HepG2 (cell line): ENCODE data around the gene FAM174B. TPM values are rescaled to one million over a fixed set of nuclear protein-coding genes. Genes with fewer than 3 reads are reported as not detected.

Experiments
- ATAC-seq: fragments of 200-7000 bp; cut with Tn5 transposase; 3 replicates; pipeline ENCODE4 v1.9.1; 2020; ENCODE audit warnings: mild to moderate bottlenecking, moderate library complexity
- BruUV-seq: library from RNA; stranded (reverse); fragments of 400-500 nt; replicated peaks from 2 replicates; lab custom pipeline; 2021; lab: Mats Ljungman, UMichigan
- CTCF ChIA-PET: fragments of 300-600 bp; formaldehyde crosslinking; extraction: SDS; loops from one replicate; lab custom pipeline; 2021; ENCODE audit warnings: low total read pairs, inconsistent platforms, low intra/inter-chr PET ratio; lab: Yijun Ruan, JAX
- POLR2A ChIA-PET: fragments of 350-600 bp; sonication (Branson Sonifier 250); formaldehyde crosslinking; loops from one replicate; lab custom pipeline; 2020; ENCODE audit warnings: antibody characterized with exemption, inconsistent platforms; lab: Yijun Ruan, JAX
- DNase-seq: peaks from one replicate; pipeline ENCODE4 v3.0.0-alpha.2; 2015; ENCODE audit warnings: low spot score
- FAIRE-seq: peaks from 3 replicates; lab custom pipeline; 2011; peaks lifted over from hg19 to GRCh38; lab: Jason Lieb, UNC
- H2AFZ ChIP-seq: one replicate; pipeline ENCODE4 v1.6.1; 2011; ENCODE audit warnings: low read length, inconsistent platforms
- H3K27ac ChIP-seq: fragments of 300-600 bp; 3 replicates; pipeline ENCODE4 v1.8.0; 2011; ENCODE audit warnings: mixed run types, mild to moderate bottlenecking, mixed read lengths, low read length, inconsistent platforms; ENCODE audit not compliant: insufficient read depth; ENCODE audit errors: extremely low read length
- H3K27me3 ChIP-seq, 2 experiments: fragments of 200-600 bp in 1 of 2; 2 replicates in 1 of 2; 3 replicates in 1 of 2; pipeline versions ENCODE4 v1.6.0 to v1.8.0; 2011; ENCODE audit warnings: low read length in 2 of 2, mild to moderate bottlenecking in 2 of 2, moderate library complexity in 2 of 2, inconsistent platforms in 1 of 2; ENCODE audit not compliant: insufficient read depth in 2 of 2, control insufficient read depth in 1 of 2
- H3K36me3 ChIP-seq, 2 experiments: fragments of 200-600 bp in 1 of 2; replicated peaks in 1 of 2; 2 replicates in 1 of 2; 3 replicates in 1 of 2; pipeline versions ENCODE4 v1.5.1 to v1.8.0; 2011; ENCODE audit warnings: low read length in 2 of 2, inconsistent platforms in 1 of 2; ENCODE audit not compliant: insufficient read depth in 2 of 2, control insufficient read depth in 1 of 2
- H3K4me1 ChIP-seq: 2 replicates; pipeline ENCODE4 v1.5.1; 2012; ENCODE audit warnings: low read length, inconsistent platforms; ENCODE audit not compliant: insufficient read depth
- H3K4me2 ChIP-seq: 2 replicates; pipeline ENCODE4 v1.6.0; 2011; ENCODE audit warnings: low read depth, low read length, inconsistent platforms
- H3K4me3 ChIP-seq, 3 experiments: fragments of 200-600 bp in 1 of 3; sonication (generic), shearing (Covaris generic) in 1 of 3; replicated peaks in 1 of 3; 2 replicates each; pipeline ENCODE4 v1.5.1; 2011 to 2016; ENCODE audit warnings: low read length in 3 of 3, inconsistent platforms in 2 of 3, low read depth in 2 of 3, mild to moderate bottlenecking in 2 of 3, control low read depth in 1 of 3, mixed read lengths in 1 of 3; ENCODE audit not compliant: insufficient read depth in 1 of 3
- H3K79me2 ChIP-seq: one replicate; pipeline ENCODE4 v1.6.1; 2011; ENCODE audit warnings: low read length, inconsistent platforms; ENCODE audit not compliant: insufficient read depth
- H3K9ac ChIP-seq: 2 replicates; pipeline ENCODE4 v1.6.0; 2011; ENCODE audit warnings: mild to moderate bottlenecking, low read depth, low read length, inconsistent platforms; ENCODE audit not compliant: insufficient read depth
- H3K9me3 ChIP-seq: 2 replicates; pipeline ENCODE4 v1.5.1; 2012; ENCODE audit warnings: mild to moderate bottlenecking, low read length
- H4K20me1 ChIP-seq: 2 replicates; pipeline ENCODE4 v1.6.0; 2011; ENCODE audit warnings: inconsistent platforms, mild to moderate bottlenecking, low read length, moderate library complexity; ENCODE audit not compliant: insufficient read depth
- ATF1 ChIP-seq: IDR thresholded peaks from 2 replicates; pipeline ENCODE4 v1.6.1; 2016; ENCODE audit warnings: mild to moderate bottlenecking, control low read depth
- CREB1 ChIP-seq, 2 experiments: fragments of 450-650 bp in 1 of 2; IDR thresholded peaks; 2 replicates each; pipeline ENCODE4 v1.6.1; 2016 to 2017; ENCODE audit warnings: control low read depth in 1 of 2, mild to moderate bottlenecking in 1 of 2, missing compliant biosample characterization in 1 of 2, missing genetic modification characterization in 1 of 2
- NR2F1 ChIP-seq, 2 experiments: fragments of 450-650 bp in 1 of 2; formaldehyde crosslinking in 1 of 2; IDR thresholded peaks; 2 replicates each; pipeline versions ENCODE4 v1.5.0 to v1.6.1; 2016 to 2020; ENCODE audit warnings: mild to moderate bottlenecking in 1 of 2, missing compliant biosample characterization in 1 of 2, missing genetic modification reagents in 1 of 2, moderate library complexity in 1 of 2
- ZNF790 ChIP-seq: sonication (generic); formaldehyde crosslinking; IDR thresholded peaks from 2 replicates; pipeline ENCODE4 v1.8.0; 2022; ENCODE audit warnings: missing genetic modification reagents, mild to moderate bottlenecking, borderline replicate concordance
- WGBS: methylation state at CpG from one replicate; pipeline ENCODE4 v1.1.6; 2017; ENCODE audit warnings: low lambda C conversion rate; 5-methylcytosine and 5-hydroxymethylcytosine counted together
- in situ Hi-C: cut with HindIII; loops from 2 replicates; pipeline ENCODE4 v1.10.0; 2017; ENCODE audit warnings: low pct_unique_long_range_greater_than_20kb; ENCODE audit not compliant: extremely low pct_ligation_motif_present
- intact Hi-C: fragments of 100-400 bp; cut with micrococcal nuclease; formaldehyde crosslinking; loops from one replicate; pipeline ENCODE4 v1.10.0; 2022; ENCODE audit not compliant: unreplicated experiment
- polyA plus RNA-seq, 8 experiments: library from polyadenylated mRNA; depleted of rRNA in 3 of 8; stranded (reverse) in 7 of 8; unstranded in 1 of 8; fragments of >200 nt; fragmentation: Illumina TruSeq in 4 of 8; extraction: Trizol in 4 of 8; gene quantifications; 2 replicates each; pipeline versions ENCODE4 v1.2.1 to v1.2.3, GENCODE V29; 2011 to 2016; ENCODE audit warnings: low read depth in 4 of 8, missing spikeins in 1 of 8, mixed read lengths in 1 of 8; ENCODE audit not compliant: insufficient read depth in 1 of 8
- total RNA-seq, 5 experiments: library from RNA; depleted of rRNA; stranded (reverse); fragments of >200 nt; fragmentation: Illumina TruSeq; extraction: Trizol; gene quantifications; 2 replicates each; pipeline ENCODE4 v1.2.3, GENCODE V29; 2016; ENCODE audit warnings: low read depth in 1 of 5

Gene FAM174B
- total and polyA plus RNA-seq, 2 of the 13 experiments (the other 11 are each of a cell fraction or from before 2014, with no cell fraction given), result 0.90 to 2.1 TPM

- in situ Hi-C loops (no loop called here), intact Hi-C loops (no loop called here)
- FAIRE-seq (no peak), ATAC-seq (no peak), DNase-seq (no peak)
- H4K20me1 ChIP-seq, result no peaks in the 10 kb centered on the region
- H3K27me3 ChIP-seq, result peaks cover 0 to 5% of the 10 kb centered on the region in 2 experiments; a peak in 1 of 5 replicates
- ChIA-PET POLR2A (no interaction called here), CTCF (no interaction called here)
- no peak overlapping the region for H3K4me3 ChIP-seq
- H3K4me2 ChIP-seq, result no peak overlapping the region
- H3K4me1 ChIP-seq, result no peaks in the 10 kb centered on the region
- no peak overlapping the region for H3K27ac ChIP-seq
- no peak overlapping the region for H3K9ac ChIP-seq
- H3K36me3 ChIP-seq, result no peaks in the 10 kb centered on the region
- H2AFZ ChIP-seq, result no peak overlapping the region
- no TSS peak for BruUV-seq
- H3K9me3 ChIP-seq, result no peaks in the 10 kb centered on the region; the same call in 1 of the 2 replicates
- H3K79me2 ChIP-seq, result no peaks in the 10 kb centered on the region
- TF ChIP-seq CREB1 (IDR thresholded peaks at IDR 0.05) (peak; percentile 53), CREB1 (CRISPR knock-in tag; IDR thresholded peaks at IDR 0.05) (no peak), ATF1 (CRISPR knock-in tag) (no peak), NR2F1 (CRISPR knock-in tag; IDR thresholded peaks at IDR 0.05) (no peak)
- WGBS, result 2% methylated on average over 4 of the region's 4 CpGs
Observed at GRCh38 chr15:92599394-92599970, 56.1 kb downstream of the FAM174B start.

GRCh38 chr15:92597548-92597947, 58.0 kb downstream of the FAM174B start:
- WGBS, result 37% methylated on average over 6 of the region's 6 CpGs
- intact Hi-C loops (no loop called here), in situ Hi-C loops (no loop called here)
- peaks cover 0 to 5% of the 10 kb centered on the region in 2 experiments; a peak in 1 of 5 replicates for H3K27me3 ChIP-seq
- ChIA-PET POLR2A (no interaction called here), CTCF (no interaction called here)
- ATAC-seq, result no peak
- no peaks in the 10 kb centered on the region for H3K4me1 ChIP-seq
- no peaks in the 10 kb centered on the region for H3K79me2 ChIP-seq
- DNase-seq, result no peak
- H3K9ac ChIP-seq, result no peak overlapping the region
- no peak for FAIRE-seq
- no TSS peak for BruUV-seq
- H3K27ac ChIP-seq, result no peak overlapping the region
- no peaks in the 10 kb centered on the region for H4K20me1 ChIP-seq
- no peak overlapping the region for H3K4me3 ChIP-seq
- TF ChIP-seq ZNF790 (CRISPR knock-in tag), result no peak
- TF ChIP-seq, all 625 proteins: peak for 0
- Histone ChIP-seq H2AFZ (no peak overlapping the region), H3K36me3 (no peaks in the 10 kb centered on the region), H3K4me2 (no peak overlapping the region), H3K9me3 (no peaks in the 10 kb centered on the region)
